RWPE2 (cell line): ENCODE measurements around the gene COLQ.

Experiments
- ATAC-seq: fragments of 200-7000 bp; cut with Tn5 transposase; 3 replicates; pipeline ENCODE4 v1.9.1; 2021; ENCODE audit warnings: low read depth
- DNase-seq: peaks from one replicate; pipeline ENCODE4 v3.0.0-alpha.2; 2020; ENCODE audit warnings: low spot score
- H3K27ac ChIP-seq: fragments of 450-650 bp; 2 replicates; pipeline ENCODE4 v1.5.1; 2017; ENCODE audit warnings: mild to moderate bottlenecking; ENCODE audit not compliant: poor library complexity, severe bottlenecking
- H3K27me3 ChIP-seq: fragments of 250-450 bp; sonication (Bioruptor Pico); 2 replicates; pipeline ENCODE4 v1.5.1; 2021; ENCODE audit warnings: mild to moderate bottlenecking, moderate library complexity; ENCODE audit not compliant: insufficient read depth, poor library complexity, severe bottlenecking
- H3K36me3 ChIP-seq: fragments of 250-450 bp; sonication (Bioruptor Pico); 2 replicates; pipeline ENCODE4 v1.5.1; 2020; ENCODE audit warnings: low read depth, mild to moderate bottlenecking, moderate library complexity
- H3K4me1 ChIP-seq: fragments of 250-450 bp; sonication (Bioruptor Pico); 2 replicates; pipeline ENCODE4 v1.5.1; 2021; ENCODE audit warnings: mild to moderate bottlenecking, moderate library complexity; ENCODE audit not compliant: insufficient read depth, poor library complexity, severe bottlenecking
- H3K4me3 ChIP-seq: fragments of 250-450 bp; sonication (Bioruptor Pico); 2 replicates; pipeline ENCODE4 v1.5.1; 2021; ENCODE audit warnings: mild to moderate bottlenecking, moderate library complexity; ENCODE audit not compliant: severe bottlenecking
- H3K9me3 ChIP-seq: fragments of 250-450 bp; sonication (Bioruptor Pico); 2 replicates; pipeline ENCODE4 v1.5.1; 2021; ENCODE audit warnings: mild to moderate bottlenecking, moderate library complexity; ENCODE audit not compliant: severe bottlenecking
- TF ChIP-seq, protein P1 (sequence below): fragments of 450-650 bp; IDR thresholded peaks from one replicate; pipeline ENCODE4 v1.5.1; 2017; ENCODE audit warnings: mild to moderate bottlenecking, moderate library complexity; ENCODE audit not compliant: poor library complexity, severe bottlenecking

The COLQ gene

DNA sequence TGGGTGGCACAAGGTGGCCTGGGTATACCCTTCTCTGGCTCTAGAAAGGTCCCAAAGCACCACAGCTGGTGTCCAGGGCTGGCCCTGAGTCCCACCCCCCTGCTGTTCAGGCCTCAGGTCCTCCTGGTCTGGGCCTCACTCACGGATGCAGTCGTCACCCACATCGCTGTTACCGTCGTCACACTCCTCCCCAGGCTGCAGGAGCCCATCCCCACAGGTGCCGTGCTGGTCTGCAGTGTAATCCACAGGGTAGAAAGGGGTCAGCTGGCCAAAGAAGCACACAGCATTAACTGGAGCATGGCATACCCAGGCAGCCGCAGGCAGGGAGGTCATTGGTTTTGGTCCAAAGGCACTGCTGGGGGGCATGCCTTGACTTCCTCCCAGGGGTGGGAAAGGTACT, 65.8 kb downstream of the COLQ start:
- TF ChIP-seq, protein P1, sequence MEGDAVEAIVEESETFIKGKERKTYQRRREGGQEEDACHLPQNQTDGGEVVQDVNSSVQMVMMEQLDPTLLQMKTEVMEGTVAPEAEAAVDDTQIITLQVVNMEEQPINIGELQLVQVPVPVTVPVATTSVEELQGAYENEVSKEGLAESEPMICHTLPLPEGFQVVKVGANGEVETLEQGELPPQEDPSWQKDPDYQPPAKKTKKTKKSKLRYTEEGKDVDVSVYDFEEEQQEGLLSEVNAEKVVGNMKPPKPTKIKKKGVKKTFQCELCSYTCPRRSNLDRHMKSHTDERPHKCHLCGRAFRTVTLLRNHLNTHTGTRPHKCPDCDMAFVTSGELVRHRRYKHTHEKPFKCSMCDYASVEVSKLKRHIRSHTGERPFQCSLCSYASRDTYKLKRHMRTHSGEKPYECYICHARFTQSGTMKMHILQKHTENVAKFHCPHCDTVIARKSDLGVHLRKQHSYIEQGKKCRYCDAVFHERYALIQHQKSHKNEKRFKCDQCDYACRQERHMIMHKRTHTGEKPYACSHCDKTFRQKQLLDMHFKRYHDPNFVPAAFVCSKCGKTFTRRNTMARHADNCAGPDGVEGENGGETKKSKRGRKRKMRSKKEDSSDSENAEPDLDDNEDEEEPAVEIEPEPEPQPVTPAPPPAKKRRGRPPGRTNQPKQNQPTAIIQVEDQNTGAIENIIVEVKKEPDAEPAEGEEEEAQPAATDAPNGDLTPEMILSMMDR, result no peak

DNA sequence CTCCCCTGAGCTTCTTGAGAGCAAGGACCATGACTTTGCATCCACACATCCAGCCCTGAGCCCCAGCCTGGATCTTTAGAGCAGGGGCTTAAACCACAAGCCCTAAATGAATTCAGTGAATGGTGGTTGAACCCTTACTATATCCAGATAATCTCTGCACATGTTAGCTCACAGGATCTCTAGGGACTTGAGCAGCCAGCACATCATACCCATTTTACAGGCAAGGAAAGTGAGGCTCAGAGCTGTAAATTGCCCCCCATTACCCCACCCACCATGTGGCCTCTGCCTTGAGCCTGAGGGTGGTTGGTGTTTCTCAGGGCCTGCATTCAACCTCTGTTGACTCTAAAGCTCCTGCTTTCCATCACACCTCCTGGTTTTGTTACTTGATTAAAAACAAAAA, 66.5 kb downstream of the COLQ start:
- no peak for ATAC-seq
- no peak overlapping the region for H3K4me3 ChIP-seq
- TF ChIP-seq, protein P1, result no peak
- no peaks in the 10 kb centered on the region for H3K9me3 ChIP-seq
- H3K4me1 ChIP-seq, result no peaks in the 10 kb centered on the region
- no peak for DNase-seq
- no peak overlapping the region for H3K27ac ChIP-seq
- no peaks in the 10 kb centered on the region for H3K27me3 ChIP-seq
- no peaks in the 10 kb centered on the region for H3K36me3 ChIP-seq

More for the DNA sequence above, 65.8 kb downstream of the COLQ start:
- Histone ChIP-seq H3K4me1 (no peaks in the 10 kb centered on the region), H3K36me3 (no peaks in the 10 kb centered on the region), H3K4me3 (no peak overlapping the region), H3K27me3 (no peaks in the 10 kb centered on the region), H3K9me3 (no peaks in the 10 kb centered on the region), H3K27ac (no peak overlapping the region)
- ATAC-seq (no peak), DNase-seq (no peak)

GRCh38 chr3:15453991-15454625, 67.4 kb downstream of the COLQ start:
- H3K4me3 ChIP-seq, result no peak overlapping the region
- no peaks in the 10 kb centered on the region for H3K4me1 ChIP-seq
- ATAC-seq (no peak), DNase-seq (no peak)
- H3K27me3 ChIP-seq, result no peaks in the 10 kb centered on the region
- no peaks in the 10 kb centered on the region for H3K36me3 ChIP-seq
- no peak overlapping the region for H3K27ac ChIP-seq
- no peaks in the 10 kb centered on the region for H3K9me3 ChIP-seq
- TF ChIP-seq, protein P1, result no peak

DNA sequence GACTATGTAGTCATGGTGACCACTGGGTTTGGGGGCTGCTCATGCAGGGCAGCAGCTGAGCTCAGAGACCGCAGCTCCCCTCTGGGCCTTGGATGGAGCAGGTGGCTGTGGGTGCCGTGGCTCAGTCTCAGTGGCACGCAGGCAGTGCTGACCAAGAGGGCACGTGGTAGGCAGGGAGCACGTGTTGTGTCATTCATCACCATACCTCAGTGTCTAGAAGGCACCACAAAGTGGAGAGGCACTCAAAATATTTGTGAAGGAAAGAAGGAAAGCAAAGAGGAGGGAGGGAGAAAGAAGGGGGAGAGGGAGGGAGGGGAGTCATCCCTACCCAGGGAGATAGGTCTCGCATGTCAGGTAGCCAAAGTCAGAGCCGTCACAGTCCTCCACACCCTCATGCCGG, 68.0 kb downstream of the COLQ start:
- DNase-seq (no peak), ATAC-seq (no peak)
- no peaks in the 10 kb centered on the region for H3K9me3 ChIP-seq
- H3K27ac ChIP-seq, result no peak overlapping the region
- no peaks in the 10 kb centered on the region for H3K36me3 ChIP-seq
- TF ChIP-seq, protein P1, result no peak
- H3K4me3 ChIP-seq, result no peak overlapping the region
- no peaks in the 10 kb centered on the region for H3K4me1 ChIP-seq
- no peaks in the 10 kb centered on the region for H3K27me3 ChIP-seq

- Histone ChIP-seq H3K4me3 (no peak overlapping the region), H3K36me3 (no peaks in the 10 kb centered on the region)
- ATAC-seq, result no peak
Observed at GRCh38 chr3:15452961-15453360, 68.5 kb downstream of the COLQ start.

More at GRCh38 chr3:15452961-15453360, 68.5 kb downstream of the COLQ start:
- no peak for DNase-seq
- H3K4me1 ChIP-seq, result no peaks in the 10 kb centered on the region
- no peaks in the 10 kb centered on the region for H3K9me3 ChIP-seq
- no peak overlapping the region for H3K27ac ChIP-seq
- TF ChIP-seq, protein P1, result no peak
- H3K27me3 ChIP-seq, result no peaks in the 10 kb centered on the region
